HEK293T (cell line): ENCODE data around the gene GABPB2.

Experiments used
- ARNT ChIP-seq: fragments of 450-650 bp; IDR thresholded peaks from 2 replicates; pipeline ENCODE4 v1.6.1; 2017; ENCODE audit warnings: mild to moderate bottlenecking
- BHLHE40 ChIP-seq: fragments of 450-650 bp; IDR thresholded peaks from 2 replicates; pipeline ENCODE4 v1.6.1; 2016; ENCODE audit warnings: mild to moderate bottlenecking, moderate library complexity, borderline replicate concordance
- CTBP1 ChIP-seq: fragments of 450-650 bp; IDR thresholded peaks from 2 replicates; pipeline ENCODE4 v1.6.1; 2016; ENCODE audit warnings: borderline replicate concordance
- ELF4 ChIP-seq: fragments of 450-650 bp; IDR thresholded peaks from 2 replicates; pipeline ENCODE4 v1.6.1; 2017; ENCODE audit warnings: antibody characterized with exemption
- FOXA1 ChIP-seq: fragments of 450-650 bp; IDR thresholded peaks from 2 replicates; pipeline ENCODE4 v1.6.1; 2016; ENCODE audit warnings: mild to moderate bottlenecking
- FOXK2 ChIP-seq: fragments of 450-650 bp; IDR thresholded peaks from 2 replicates; pipeline ENCODE4 v1.6.1; 2016; ENCODE audit warnings: mild to moderate bottlenecking
- FOXM1 ChIP-seq: fragments of 450-650 bp; IDR thresholded peaks from 2 replicates; pipeline ENCODE4 v1.6.1; 2017; ENCODE audit warnings: mild to moderate bottlenecking, borderline replicate concordance
- LEF1 ChIP-seq: fragments of 450-650 bp; IDR thresholded peaks from 2 replicates; pipeline ENCODE4 v1.6.1; 2017; ENCODE audit warnings: mild to moderate bottlenecking, borderline replicate concordance
- NFRKB ChIP-seq: fragments of 450-650 bp; IDR thresholded peaks from 2 replicates; pipeline ENCODE4 v1.6.1; 2016; ENCODE audit warnings: mild to moderate bottlenecking, moderate library complexity
- SP1 ChIP-seq: fragments of 450-650 bp; IDR thresholded peaks from 2 replicates; pipeline ENCODE4 v1.6.1; 2017
- SUZ12 ChIP-seq: fragments of 450-650 bp; IDR thresholded peaks from 2 replicates; pipeline ENCODE4 v1.6.1; 2016; ENCODE audit warnings: mild to moderate bottlenecking
- TARDBP ChIP-seq: fragments of 450-650 bp; IDR thresholded peaks from 2 replicates; pipeline ENCODE4 v1.6.1; 2016
- ZNF384 ChIP-seq: fragments of 450-650 bp; IDR thresholded peaks from 2 replicates; pipeline ENCODE4 v1.6.1; 2016
- TF ChIP-seq, protein P1 (sequence below): fragments of 450-650 bp; IDR thresholded peaks from 2 replicates; pipeline ENCODE4 v1.6.1; 2016

- TF ChIP-seq FOXA1 (no peak), FOXK2 (no peak), BHLHE40 (no peak), TARDBP (no peak), LEF1 (no peak), ELF4 (no peak), SP1 (no peak), SUZ12 (no peak), ZNF384 (no peak), CTBP1 (no peak), ARNT (no peak), NFRKB (no peak), FOXM1 (no peak)
- TF ChIP-seq, protein P1, sequence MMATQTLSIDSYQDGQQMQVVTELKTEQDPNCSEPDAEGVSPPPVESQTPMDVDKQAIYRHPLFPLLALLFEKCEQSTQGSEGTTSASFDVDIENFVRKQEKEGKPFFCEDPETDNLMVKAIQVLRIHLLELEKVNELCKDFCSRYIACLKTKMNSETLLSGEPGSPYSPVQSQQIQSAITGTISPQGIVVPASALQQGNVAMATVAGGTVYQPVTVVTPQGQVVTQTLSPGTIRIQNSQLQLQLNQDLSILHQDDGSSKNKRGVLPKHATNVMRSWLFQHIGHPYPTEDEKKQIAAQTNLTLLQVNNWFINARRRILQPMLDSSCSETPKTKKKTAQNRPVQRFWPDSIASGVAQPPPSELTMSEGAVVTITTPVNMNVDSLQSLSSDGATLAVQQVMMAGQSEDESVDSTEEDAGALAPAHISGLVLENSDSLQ, result no peak
Measured at GRCh38 chr1:151131701-151132334, 61.3 kb downstream of the GABPB2 start.
